Measurements from ENCODE around the gene BTBD3. TPM values are rescaled to one million over a fixed set of nuclear protein-coding genes. Genes with fewer than 3 reads are reported as not detected.

The BTBD3 gene
- total RNA-seq, 1 donor, result 74.3 TPM

DNA sequence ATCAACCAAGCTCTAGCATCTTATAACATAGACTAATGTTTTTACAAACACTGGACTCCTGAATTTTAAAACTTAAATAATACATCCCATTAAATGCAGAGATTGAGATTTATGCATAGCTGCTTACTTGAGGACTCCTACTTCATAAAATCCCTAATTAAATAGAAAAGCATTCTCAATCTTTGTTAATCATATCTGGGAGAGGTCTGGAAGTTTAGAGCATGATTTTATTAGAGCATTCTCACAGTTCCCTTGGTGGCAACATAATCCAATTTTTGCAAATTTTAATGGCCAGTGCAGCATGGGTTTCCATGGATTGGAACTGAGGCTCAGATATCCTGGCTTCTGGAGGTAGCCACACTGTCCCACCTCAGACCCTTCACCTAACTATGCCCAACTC is 19.5 kb downstream of the BTBD3 start:
- no peak overlapping the region for H3K4me3 ChIP-seq (ENCODE audit: low read depth, low read length)
- no peak for DNase-seq (ENCODE audit: low read depth)
- no peak for TF ChIP-seq CTCF (IDR thresholded peaks at IDR 0.05; ENCODE audit: insufficient read depth, low read depth, low read length)

- no peak for DNase-seq (ENCODE audit: low read depth)
- TF ChIP-seq CTCF (IDR thresholded peaks at IDR 0.05; ENCODE audit: insufficient read depth, low read depth, low read length), result no peak
- H3K4me3 ChIP-seq (ENCODE audit: low read depth, low read length), result no peak overlapping the region
These were observed 24.0 kb downstream of the BTBD3 start for GRCh38 chr20:11941593-11942246.

- no peak overlapping the region for H3K4me3 ChIP-seq (ENCODE audit: low read depth, low read length)
- TF ChIP-seq CTCF (IDR thresholded peaks at IDR 0.05; ENCODE audit: insufficient read depth, low read depth, low read length), result no peak
- no peak for DNase-seq (ENCODE audit: low read depth)
These were observed 26.1 kb downstream of the BTBD3 start for GRCh38 chr20:11943778-11944177.

- no peak for TF ChIP-seq CTCF (IDR thresholded peaks at IDR 0.05; ENCODE audit: insufficient read depth, low read depth, low read length)
- DNase-seq (ENCODE audit: low read depth), result no peak
- H3K4me3 ChIP-seq (ENCODE audit: low read depth, low read length), result no peak overlapping the region
These were observed 31.1 kb downstream of the BTBD3 start for GRCh38 chr20:11948806-11949205.

DNA sequence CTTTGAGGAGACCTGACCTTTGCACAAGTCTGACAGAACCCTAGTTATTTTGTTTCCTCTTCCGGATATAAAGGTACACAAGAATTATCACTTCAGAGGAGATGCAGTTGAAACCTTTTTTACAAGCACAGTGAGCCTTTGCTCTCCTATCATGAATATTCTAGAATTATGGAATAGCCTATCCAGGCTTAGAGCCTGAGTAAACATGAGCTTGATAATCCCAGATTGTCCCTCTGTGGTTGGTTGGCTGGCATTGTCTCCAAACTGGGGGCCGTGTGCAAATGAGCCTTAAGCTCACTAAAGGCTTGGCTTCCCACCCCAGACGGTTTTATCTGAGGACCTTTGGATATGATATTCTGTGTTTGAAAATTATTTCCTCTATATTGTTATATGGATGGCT is 32.0 kb downstream of the BTBD3 start:
- TF ChIP-seq CTCF (IDR thresholded peaks at IDR 0.05; ENCODE audit: insufficient read depth, low read depth, low read length), result no peak
- no peak for DNase-seq (ENCODE audit: low read depth)
- no peak overlapping the region for H3K4me3 ChIP-seq (ENCODE audit: low read depth, low read length)

- DNase-seq (ENCODE audit: low read depth), result no peak
- no peak overlapping the region for H3K4me3 ChIP-seq (ENCODE audit: low read depth, low read length)
- no peak for TF ChIP-seq CTCF (IDR thresholded peaks at IDR 0.05; ENCODE audit: insufficient read depth, low read depth, low read length)
These were observed 34.0 kb downstream of the BTBD3 start for GRCh38 chr20:11951696-11952095.

GRCh38 chr20:11952639-11953038 is 34.9 kb downstream of the BTBD3 start:
- H3K4me3 ChIP-seq (ENCODE audit: low read depth, low read length), result no peak overlapping the region
- no peak for TF ChIP-seq CTCF (IDR thresholded peaks at IDR 0.05; ENCODE audit: insufficient read depth, low read depth, low read length)
- no peak for DNase-seq (ENCODE audit: low read depth)
